ENCODE data around the gene RGCC.

RGCC gene

DNA sequence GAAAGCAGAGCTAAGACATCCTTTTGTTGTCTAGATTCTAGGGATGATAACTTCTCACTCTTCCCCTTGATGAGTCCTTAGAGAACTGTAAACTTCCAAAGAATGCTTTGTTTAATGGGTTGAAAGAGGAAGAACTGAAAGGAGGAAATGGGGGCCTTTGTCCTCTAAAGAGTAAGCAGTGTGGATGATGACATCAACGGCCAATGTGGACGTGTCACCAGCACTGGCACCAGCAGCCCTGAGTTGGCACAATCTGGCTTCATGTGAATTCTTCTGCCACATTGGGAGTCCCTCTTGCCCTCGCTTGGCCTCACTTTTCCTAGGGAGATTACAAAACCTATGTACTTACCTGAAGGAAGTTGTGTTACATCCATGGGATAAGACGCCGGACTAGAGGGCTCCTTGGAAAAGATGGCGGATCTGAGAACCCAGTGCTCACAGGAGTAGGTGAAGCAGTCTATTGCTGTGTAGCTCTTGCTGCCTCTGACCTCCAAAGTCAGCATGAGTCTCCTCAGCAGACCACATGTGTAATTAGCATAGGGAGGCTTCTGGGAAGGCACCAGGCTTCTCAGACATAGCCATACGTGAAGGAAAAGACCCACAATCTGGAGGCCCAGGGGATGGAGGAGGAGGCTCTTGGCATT, 62.8 kb downstream of the RGCC start:
- no peak for DNase-seq

Measured in islet precursor cell (in vitro differentiated cells).